ENCODE measurements around the gene TGIF2.
"Not testable (repeated sequence)": the region's sequence is repeated elsewhere in the genome, so short reads cannot be mapped to it uniquely, and the experiment has no call there.

DNA sequence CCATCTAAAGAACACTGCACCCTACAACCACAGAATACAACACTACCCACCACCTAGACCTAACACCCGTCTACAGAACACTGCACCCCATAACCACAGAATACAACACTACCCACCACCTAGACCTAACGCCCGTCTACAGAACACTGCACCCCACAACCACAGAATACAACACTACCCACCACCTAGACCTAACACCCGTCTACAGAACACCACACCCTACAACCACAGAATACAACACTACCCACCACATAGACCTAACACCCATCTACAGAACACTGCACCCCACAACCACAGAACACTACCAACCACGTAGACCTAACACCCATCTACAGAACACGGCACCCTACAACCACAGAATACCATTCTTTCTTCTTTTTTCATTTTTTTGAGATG lies 8.7 kb upstream of the TGIF2 start:
- not testable (repeated sequence) for TF ChIP-seq CTCF, POLR2A (IDR thresholded peaks at IDR 0.05)
